Subcutaneous adipose tissue (tissue), 4 donors: ENCODE measurements around the gene TNFRSF12A. TPM values are rescaled to one million over a fixed set of nuclear protein-coding genes. Genes with fewer than 3 reads are reported as not detected.

Source experiments
- CTCF ChIP-seq: fragments of 450-650 bp; IDR thresholded peaks from one replicate; pipeline ENCODE4 v1.5.1; 2016; ENCODE audit warnings: low read depth, mild to moderate bottlenecking, control low read depth, antibody characterized with exemption, moderate library complexity
- total RNA-seq, 4 donors: library from RNA; depleted of rRNA; stranded (reverse); fragments of >200 nt; gene quantifications; one replicate each; pipeline ENCODE4 v1.1.0, GENCODE V29; 2016

TNFRSF12A gene
- total RNA-seq, 4 donors from 2014 or later: 8.1 to 20.7 (median 13.5) TPM

DNA sequence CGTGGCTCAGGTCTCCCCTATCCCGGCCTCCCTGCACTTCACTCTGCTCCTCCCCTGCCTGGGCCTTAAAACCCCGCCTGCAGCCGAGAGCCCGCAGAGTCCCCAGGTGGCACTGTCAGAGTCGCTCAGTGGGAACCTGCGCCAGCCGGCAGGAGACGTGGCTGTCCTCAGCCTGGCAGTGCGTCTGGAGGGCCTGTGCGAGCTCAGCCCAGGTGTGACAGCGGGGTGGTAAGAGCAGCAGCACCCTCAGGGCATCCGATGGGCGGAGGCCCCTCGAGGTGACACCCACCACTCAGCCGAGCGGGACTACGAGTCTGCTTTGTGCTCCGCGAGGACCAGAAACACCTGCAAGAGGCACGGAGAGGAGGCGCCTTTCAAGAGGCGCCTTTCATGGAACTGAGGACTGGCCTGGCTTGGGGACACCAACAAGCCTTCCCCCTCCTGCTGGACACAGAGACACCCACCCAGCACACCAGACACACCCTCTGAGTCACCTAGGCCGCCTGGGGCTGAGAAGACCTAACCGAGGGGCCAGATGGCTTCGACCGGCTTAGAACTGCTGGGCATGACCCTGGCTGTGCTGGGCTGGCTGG, 7.2 kb upstream of the TNFRSF12A start, which contains the start of gene CLDN9:
TSS of gene CLDN9 (plus strand) at position 96 of the 593 bp plus-strand sequence. CDS start at position 536, 440 bp downstream.
- TF ChIP-seq CTCF: no peak

DNA sequence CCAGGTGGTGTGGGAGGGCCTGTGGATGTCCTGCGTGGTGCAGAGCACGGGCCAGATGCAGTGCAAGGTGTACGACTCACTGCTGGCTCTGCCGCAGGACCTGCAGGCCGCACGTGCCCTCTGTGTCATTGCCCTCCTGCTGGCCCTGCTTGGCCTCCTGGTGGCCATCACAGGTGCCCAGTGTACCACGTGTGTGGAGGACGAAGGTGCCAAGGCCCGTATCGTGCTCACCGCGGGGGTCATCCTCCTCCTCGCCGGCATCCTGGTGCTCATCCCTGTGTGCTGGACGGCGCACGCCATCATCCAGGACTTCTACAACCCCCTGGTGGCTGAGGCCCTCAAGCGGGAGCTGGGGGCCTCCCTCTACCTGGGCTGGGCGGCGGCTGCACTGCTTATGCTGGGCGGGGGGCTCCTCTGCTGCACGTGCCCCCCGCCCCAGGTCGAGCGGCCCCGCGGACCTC, 6.6 kb upstream of the TNFRSF12A start:
- TF ChIP-seq CTCF: no peak

DNA sequence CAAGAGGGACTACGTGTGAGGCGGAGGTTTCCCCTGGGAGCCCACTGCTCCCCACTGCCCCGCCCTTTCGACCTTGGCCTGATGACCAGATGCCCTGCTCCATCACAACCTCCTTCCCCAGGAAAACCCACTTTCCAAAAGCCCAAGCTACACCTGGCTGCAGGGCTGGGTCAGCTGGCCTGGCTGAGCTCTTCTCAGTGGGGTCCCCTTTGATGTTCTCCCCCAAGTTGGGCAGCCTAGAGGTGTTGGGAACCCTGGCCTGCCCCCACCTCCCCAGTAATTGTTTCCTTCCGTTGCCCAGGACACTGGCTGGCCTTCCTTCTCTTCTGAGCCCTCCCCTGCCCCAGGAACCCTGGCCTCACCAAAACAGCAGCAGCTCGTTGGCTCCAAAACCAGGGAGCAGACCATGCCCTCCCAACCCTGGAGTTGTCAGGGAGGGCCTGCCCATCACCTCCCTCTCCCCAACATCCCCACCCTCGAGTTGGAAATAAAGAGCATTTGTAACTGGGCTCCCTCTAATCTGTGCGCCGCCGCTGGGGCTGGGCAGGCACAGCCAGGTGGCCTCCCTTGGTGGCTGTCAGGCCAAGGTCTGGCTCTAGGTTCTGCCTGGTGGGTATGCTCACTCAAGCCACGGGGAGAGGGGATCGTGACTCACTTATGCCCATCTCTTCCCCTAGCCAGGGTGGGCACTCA, 6.0 kb upstream of the TNFRSF12A start:
- no peak for TF ChIP-seq CTCF

GRCh38 chr16:3014971-3015370, 5.2 kb upstream of the TNFRSF12A start:
- TF ChIP-seq CTCF: no peak

- TF ChIP-seq CTCF: no peak
These were observed 4.2 kb upstream of the TNFRSF12A start for GRCh38 chr16:3015865-3016521.

DNA sequence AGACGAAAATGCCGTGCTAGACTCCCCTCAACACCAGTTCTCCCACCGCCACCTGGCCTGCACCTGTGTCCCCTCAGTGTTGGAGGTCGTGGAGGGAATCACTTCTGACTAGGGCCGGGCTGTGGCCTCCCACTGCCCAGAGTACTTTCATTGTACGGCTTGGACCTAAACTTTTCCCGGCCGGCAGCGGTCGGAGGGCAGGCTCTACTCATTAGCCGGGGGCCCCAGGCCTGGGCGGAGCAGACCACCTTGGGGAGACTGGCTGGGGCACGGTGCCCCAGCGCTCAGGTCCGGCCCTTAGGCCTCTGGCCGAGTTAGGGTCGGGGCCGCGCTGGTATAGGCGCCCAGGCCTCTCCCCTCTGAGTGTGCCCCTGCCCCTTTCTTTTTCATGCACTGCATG, 2.8 kb upstream of the TNFRSF12A start:
- no peak for TF ChIP-seq CTCF
